Measurements from ENCODE around the gene B4GALT6. TPM values are rescaled to one million over a fixed set of nuclear protein-coding genes. Genes with fewer than 3 reads are reported as not detected.

B4GALT6 gene
- total RNA-seq, 1 experiment from 2014 or later = 16.1 TPM

- TF ChIP-seq REST (IDR thresholded peaks at IDR 0.05; ENCODE audit: low read depth) (no peak), ATF3 (IDR thresholded peaks at IDR 0.05) (no peak), SIN3A (IDR thresholded peaks at IDR 0.05; ENCODE audit: low read depth) (no peak), EZH2phosphoT487 (IDR thresholded peaks at IDR 0.05; ENCODE audit: borderline replicate concordance) (no peak), ZFX (IDR thresholded peaks at IDR 0.05) (no peak), ZBTB33 (IDR thresholded peaks at IDR 0.05; ENCODE audit: extremely low read depth, insufficient replicate concordance, low read length) (no peak), POLR2AphosphoS5 (IDR thresholded peaks at IDR 0.05; ENCODE audit: low read depth, low read length) (no peak), EZH2 (IDR thresholded peaks at IDR 0.05) (no peak), POLR2A (IDR thresholded peaks at IDR 0.05; ENCODE audit: borderline replicate concordance, extremely low read depth, insufficient read depth, insufficient read length) (no peak)
- Histone ChIP-seq H3K4me1 (ENCODE audit: control insufficient read depth in 1 of 2, insufficient read depth in 2 of 2, low read length in 2 of 2) (no peaks in the 10 kb centered on the region), H3K27ac (ENCODE audit: low read depth, low read length) (no peak overlapping the region), H3K4me2 (ENCODE audit: low read length) (no peak overlapping the region), H3K9me3 (ENCODE audit: control insufficient read depth in 1 of 2, insufficient read depth in 1 of 2, low read depth in 1 of 2, low read length in 2 of 2) (peaks cover under 1 to 2% of the 10 kb centered on the region in 2 experiments; a peak in 2 of 4 replicates), H2AFZ (ENCODE audit: low read depth, low read length, poor library complexity, severe bottlenecking) (no peak overlapping the region), H3K9ac (ENCODE audit: low read length) (no peak overlapping the region), H4K20me1 (ENCODE audit: insufficient read depth) (no peaks in the 10 kb centered on the region), H3K4me3 (replicated peaks in 1 of 2; ENCODE audit: low read depth in 1 of 2, low read length in 2 of 2) (no peak overlapping the region), H3K9me2 (ENCODE audit: insufficient read depth) (no peaks in the 10 kb centered on the region), H3K79me2 (ENCODE audit: insufficient read depth, low read length) (no peaks in the 10 kb centered on the region), H3K36me3 (ENCODE audit: control insufficient read depth in 1 of 2, insufficient read depth in 2 of 2, low read length in 2 of 2) (no peaks in the 10 kb centered on the region), H3K27me3 (ENCODE audit: insufficient read depth, low read length) (no peaks in the 10 kb centered on the region)
- DNase-seq (ENCODE audit: low read depth, low spot score) (no peak), ATAC-seq (no peak)
- ChIA-PET RAD21 (ENCODE audit: low non-redundant PET in 1 of 2, low total read pairs in 2 of 2, uncharacterized antibody in 2 of 2, unreplicated experiment in 2 of 2) (no interaction called here), CTCF (interaction anchor here (1.1 to 1.4 kb wide), 2 partner anchors 9 to 161 kb away, joined by 3 read pairs; no protein-coding TSS in a partner anchor), POLR2A (no interaction called here)
- no TSS peak for BruUV-seq (replicated peaks)
- intact Hi-C loops (cut with micrococcal nuclease) = loop anchor here (10.0 kb wide), 3 partner anchors 231 to 749 kb away; no protein-coding TSS in a partner anchor
Observed at GRCh38 chr18:31723990-31724711, 39.8 kb upstream of the B4GALT6 start.
